GM19193 (cell line): ENCODE results near the gene BORCS8.

ENCODE experiments used
- POLR2A ChIP-seq: IDR thresholded peaks from 4 replicates; pipeline ENCODE4 v1.6.1; 2011; ENCODE audit not compliant: insufficient read depth, insufficient read length; ENCODE audit errors: extremely low read depth

Gene BORCS8

GRCh38 chr19:19223636-19224035 is 31.7 kb upstream of the BORCS8 start:
- TF ChIP-seq POLR2A, result no peak

DNA sequence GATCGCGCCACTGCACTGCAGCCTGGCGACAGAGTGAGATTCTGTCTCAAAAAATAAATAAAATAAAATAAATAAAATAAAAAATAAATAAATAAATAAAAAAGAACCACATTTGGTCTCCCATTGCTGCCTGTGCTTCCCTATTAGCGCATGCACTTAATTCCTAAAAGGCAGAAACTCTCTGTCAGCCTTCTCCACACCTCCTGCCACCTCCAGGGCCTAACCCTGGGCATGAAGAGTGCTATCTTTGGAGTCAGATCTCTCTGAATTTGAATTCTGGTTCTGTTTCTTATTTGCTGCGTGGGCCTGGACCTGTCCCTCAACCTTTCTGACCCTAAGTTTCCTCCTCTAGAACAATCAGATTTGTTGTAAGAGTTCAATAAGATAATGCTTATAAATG is 31.1 kb upstream of the BORCS8 start:
- TF ChIP-seq POLR2A, result no peak

DNA sequence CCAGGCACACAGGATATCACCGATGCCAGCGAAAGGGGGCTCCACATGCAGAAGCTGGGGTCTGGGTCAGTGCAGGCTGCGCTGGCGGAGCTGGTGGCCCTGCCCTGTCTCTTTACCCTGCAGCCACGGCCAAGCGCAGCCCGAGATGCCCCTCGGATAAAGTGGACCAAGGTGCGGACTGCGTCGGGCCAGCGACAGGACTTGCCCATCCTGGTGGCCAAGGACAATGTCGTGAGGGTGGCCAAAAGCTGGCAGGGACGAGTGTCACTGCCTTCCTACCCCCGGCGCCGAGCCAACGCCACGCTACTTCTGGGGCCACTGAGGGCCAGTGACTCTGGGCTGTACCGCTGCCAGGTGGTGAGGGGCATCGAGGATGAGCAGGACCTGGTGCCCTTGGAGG is 27.0 kb upstream of the BORCS8 start:
- TF ChIP-seq POLR2A, result no peak

GRCh38 chr19:19217099-19217498 is 25.1 kb upstream of the BORCS8 start:
- TF ChIP-seq POLR2A, result no peak

- no peak for TF ChIP-seq POLR2A
These were observed 23.8 kb upstream of the BORCS8 start for GRCh38 chr19:19215792-19216191.

DNA sequence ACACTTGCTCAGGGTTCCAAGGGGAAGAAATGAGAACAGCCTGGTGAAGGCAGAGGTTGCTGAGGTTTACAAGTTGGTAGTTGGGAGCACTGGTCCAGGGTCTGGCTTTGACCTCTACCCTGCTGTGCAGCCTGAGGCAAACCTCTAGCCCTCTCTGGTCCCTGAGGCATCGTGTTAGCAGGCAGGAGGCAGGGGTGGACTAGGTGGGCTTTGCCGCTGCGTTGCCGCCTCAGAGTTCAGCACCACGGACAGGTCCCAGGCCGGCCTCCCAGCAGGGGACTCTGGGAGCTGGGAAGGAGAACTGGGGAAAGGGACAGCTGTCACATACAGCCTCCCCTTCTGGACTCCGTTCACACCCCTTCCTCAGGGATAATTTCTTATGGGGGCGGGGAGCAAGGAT is 22.9 kb upstream of the BORCS8 start:
- TF ChIP-seq POLR2A, result no peak

- no peak for TF ChIP-seq POLR2A
These were observed 22.2 kb upstream of the BORCS8 start for GRCh38 chr19:19214159-19214490.

DNA sequence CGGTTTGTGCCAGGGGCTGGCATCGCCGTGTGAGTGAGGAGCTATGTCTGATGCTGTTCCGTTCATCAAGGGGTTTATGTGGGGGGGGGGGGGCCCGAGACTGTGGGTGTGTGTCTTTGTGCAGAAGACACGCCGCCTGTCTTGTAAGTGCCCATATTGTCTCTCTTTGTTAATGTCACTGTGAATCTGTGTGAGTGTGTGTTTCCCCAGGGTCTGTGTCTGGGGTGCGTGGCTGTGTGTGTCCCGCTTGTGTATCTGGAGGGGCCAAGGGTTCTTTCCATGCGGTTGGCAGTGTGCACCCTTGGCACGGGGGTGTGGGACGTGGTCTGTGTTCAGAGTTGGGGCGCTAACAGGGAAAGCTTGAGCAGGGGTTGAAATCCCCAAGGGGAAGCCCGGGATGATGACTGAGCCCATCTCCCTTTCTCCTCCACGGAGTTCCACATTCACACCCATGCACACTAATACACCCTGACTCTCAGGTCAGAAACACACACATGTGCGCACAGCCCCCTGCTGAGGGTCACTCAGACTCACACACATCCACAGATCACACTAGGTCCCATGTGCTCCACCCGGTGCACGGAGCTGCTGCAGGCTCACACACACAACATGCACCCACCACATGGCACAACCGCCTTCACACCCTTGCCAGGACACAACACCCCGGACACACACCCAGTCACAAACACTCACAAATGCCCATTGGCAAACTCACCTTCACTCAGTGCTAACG is 21.6 kb upstream of the BORCS8 start:
- TF ChIP-seq POLR2A, result no peak

DNA sequence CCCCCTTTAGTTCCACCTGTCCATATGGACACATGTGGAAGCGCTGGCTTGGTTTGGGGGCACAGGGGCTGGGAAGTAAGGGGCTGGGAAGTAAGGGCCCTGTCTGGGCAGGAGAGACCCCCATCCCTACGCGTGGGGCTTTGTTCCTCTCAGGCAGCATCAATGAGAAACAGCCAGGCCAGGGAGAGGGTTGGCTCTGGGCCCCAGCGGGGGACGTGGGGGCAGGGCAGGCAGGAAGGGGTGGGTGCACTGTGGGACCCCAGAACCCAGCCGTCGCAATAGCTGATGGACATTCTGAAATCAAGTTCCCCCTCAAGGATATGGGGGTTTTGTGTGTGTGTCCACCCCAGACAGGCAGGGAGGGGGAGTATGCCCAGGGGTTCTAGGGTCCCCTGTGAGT is 21.0 kb upstream of the BORCS8 start:
- TF ChIP-seq POLR2A, result no peak

DNA sequence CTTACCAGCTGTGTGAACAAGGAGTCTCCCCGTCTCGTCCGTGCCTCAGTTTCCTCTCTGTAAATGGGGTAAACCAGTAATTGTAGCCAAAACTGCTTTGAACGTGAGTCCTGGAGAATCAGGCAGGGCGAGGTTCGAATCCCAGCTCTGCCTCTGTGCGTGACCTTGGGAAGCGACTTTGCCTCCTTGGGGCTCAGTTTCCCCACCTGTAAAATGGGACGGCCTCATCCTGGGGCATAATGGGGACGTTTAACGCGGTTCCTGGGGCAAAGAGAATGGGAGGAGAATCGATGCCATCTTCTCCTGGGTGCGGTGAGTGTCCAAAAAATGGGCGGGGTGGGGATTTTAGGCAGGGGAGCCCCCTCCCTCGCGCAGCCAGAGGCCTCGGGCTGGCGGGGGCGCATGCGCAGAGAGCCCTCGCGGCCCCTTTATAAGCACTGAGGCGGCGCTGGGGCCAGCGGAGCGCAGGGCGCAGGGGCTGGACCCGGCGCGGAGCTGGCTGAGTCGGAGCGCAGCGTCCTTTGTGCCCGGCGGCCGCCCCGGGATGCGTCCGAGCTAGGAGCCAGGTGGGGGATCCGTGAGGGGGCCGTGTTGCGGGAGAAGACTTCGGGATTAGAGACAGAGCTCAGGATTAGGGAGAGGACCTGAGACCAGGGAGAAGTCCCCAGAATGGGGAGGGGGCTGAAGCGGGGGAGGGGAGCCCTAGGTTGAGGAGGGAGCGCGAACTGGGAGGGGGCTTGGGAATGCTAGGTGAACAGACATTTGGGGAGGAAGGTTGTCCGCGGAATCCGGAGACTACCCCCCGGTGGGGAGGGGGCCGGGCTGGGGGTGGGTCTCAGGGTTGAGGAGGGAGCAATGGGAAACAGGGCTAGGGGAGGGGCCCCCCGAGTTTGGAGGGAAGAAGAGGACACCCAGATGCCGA is 19.8 kb upstream of the BORCS8 start, which contains the start of gene NCAN:
NCAN (plus strand) TSS at position 460 of the 922 bp plus-strand sequence. CDS start 4,996 bp downstream, outside the sequence.
- TF ChIP-seq POLR2A, result no peak

DNA sequence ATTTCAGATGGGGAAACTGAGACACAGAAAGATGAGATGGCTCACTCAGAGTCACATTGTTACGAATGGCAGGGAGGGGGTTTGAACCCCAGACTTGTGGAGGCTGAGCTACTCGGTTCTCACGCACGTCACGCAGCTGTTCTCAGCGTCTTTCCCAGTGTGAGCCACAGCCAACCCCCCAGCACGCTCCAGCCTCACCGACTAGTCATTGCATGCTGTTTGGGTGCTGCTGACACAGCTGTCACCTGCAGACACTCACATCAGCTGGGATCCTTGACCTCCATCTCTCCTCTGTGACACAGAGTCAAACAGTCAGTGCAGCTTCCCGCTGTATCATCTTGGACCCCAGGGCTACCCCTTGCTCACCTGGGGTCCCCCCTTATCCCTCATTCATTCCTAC is 17.4 kb upstream of the BORCS8 start:
- TF ChIP-seq POLR2A, result no peak

GRCh38 chr19:19207637-19208572 is 16.0 kb upstream of the BORCS8 start:
- TF ChIP-seq POLR2A, result no peak

DNA sequence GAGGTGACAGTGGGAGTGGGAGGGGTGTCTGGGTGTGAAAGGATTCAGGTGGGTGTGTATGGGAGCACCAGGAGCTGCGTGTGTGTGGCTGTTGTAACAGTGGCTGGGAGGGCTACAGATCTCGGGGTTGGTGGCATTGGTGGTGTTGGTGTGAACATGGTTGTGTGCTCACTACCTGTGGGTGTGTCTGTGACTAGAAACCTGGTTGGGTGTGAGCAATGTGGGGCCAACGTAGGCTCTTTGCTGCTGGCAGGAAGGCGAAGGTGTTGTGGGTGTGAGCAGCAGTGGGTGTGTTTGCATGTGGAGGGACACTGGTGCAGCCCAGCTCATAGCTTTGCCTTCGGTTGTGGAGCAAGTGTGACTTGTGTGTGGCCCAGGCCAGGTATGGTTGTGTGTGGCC is 15.0 kb upstream of the BORCS8 start:
- no peak for TF ChIP-seq POLR2A

GRCh38 chr19:19205416-19206410 is 13.8 kb upstream of the BORCS8 start:
- TF ChIP-seq POLR2A, result no peak
